ENCODE measurements around the gene BANF2.
"Not testable (repeated sequence)": the region's sequence is repeated elsewhere in the genome, so short reads cannot be mapped to it uniquely, and the experiment has no call there.

BANF2 gene

DNA sequence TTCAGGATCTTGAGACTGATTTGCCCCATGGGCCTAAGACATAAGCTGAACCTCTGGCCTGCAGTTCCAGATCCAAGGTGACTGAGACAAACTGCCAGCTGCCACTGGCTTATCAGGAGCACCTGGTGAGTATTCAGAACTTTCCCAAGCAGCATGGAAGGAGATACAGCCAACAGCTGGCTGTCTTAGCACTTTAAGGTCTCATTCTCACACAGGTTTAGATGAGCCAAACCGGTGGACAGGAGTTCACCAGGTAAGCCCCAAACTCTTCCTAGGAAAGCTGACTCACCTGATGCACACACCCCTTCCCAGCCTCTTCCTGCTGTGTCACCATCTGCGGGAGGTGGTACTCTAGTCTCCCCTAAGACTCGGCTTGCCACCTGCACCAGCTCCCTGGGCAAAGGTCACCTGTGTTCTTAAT lies at the start of gene BANF2:
Gene BANF2 (plus strand): TSS at position 36 of the 421 bp plus-strand sequence. CDS start 25,060 bp downstream, outside the sequence.
- DNase-seq = no peak

- no peak for DNase-seq
These were observed 49.3 kb upstream of the BANF2 start for GRCh38 chr20:17650301-17651128.

GRCh38 chr20:17651129-17651759 lies 48.5 kb upstream of the BANF2 start:
- DNase-seq = no peak

GRCh38 chr20:17651760-17652388 lies 47.9 kb upstream of the BANF2 start:
- DNase-seq = no peak

DNA sequence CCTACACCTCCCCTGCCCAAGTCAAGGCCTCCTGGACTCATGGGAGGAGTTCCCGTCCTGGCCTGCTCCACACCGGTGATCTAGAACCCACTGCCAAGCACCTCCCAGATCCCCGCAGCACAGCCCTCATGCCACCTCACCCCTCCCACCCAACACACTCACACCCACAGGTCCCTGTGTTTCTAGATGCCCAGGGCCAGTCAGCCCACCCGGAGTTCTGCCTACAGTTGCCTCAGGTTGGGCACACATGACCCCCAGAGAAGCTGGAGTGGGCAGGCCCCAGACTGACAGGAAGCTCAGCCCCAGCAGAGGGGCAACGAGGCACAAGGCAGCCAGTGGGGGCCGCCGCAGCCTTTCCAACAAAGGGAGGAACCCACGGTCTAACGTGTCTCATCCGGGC lies 47.4 kb upstream of the BANF2 start:
- no peak for DNase-seq

DNA sequence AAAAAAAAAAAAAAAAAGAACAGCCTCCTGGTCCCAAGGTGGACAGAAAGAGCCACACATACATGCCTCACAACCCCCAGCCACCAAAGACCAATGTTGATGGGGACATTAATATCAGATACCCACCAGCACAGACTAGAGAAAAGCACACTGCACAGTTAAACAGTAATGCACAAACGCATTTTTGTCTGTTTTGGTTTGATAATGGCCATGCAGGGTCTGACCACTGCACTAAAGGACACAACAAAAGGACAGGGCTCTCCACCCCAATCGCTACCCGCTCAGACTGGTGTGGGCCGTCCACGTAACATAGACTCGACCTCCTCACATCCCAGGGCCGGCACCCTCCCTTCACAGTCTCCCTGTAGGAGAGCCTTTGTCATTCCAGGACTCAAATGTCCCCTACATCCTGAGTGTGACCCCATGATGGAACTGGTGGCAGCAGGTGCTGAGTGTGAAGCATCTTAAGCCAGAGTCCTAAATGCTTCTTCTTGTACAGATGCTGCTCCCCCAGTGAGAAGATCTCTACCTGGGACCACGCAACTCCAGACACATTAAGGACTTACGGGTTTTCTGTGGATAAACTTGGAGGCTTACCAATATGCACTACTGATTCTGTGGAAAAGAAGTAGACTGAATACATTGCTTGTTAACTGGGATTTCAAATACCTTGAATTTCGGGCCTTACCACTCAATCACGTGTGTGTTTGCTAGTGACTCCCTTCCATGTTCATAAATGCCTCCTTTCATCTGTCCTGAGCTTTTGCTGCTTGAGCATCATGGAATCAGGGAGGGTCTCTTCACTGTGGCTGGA lies 45.7 kb upstream of the BANF2 start:
- no peak for DNase-seq

GRCh38 chr20:17654649-17655285 lies 45.0 kb upstream of the BANF2 start:
- no peak for DNase-seq

- no peak for DNase-seq
These were observed 44.5 kb upstream of the BANF2 start for GRCh38 chr20:17655286-17655651.

- no peak for DNase-seq
These were observed 43.8 kb upstream of the BANF2 start for GRCh38 chr20:17655865-17656479.

GRCh38 chr20:17657079-17657825 lies 42.5 kb upstream of the BANF2 start:
- DNase-seq = no peak

DNA sequence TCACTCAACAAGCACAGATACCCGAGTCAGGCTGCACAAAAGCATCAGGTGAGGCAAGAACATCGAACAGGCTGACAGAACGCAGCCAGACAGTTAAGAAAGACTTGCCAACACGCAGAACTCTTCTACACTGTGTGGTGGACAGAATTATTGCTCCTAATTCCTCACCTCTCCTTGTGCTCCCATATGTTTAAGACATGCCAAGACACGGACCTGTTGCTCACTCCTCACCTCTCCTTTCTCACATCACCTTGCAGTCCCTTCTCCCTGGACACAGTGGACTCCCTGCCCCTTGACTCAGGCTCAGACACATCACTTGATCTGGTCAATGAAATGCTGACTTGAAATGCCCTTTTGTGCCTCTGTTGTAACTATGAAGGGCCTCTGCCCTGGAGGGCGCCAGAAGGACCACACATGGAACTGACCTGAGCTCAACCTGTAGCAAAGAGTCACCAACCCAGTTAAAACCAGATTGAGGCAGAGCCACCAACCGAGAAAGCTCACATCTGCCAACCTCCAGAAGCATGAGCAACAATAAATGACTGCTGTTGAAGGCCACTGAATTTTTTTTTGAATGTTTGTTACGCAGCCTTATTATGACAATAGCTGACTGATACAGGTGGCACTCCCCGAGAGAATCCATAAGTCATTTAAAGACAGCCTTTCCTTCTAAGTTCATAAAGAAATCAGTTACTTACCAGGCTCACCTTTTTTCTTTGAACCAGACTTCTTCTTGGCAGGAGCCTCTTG lies 41.7 kb upstream of the BANF2 start:
- DNase-seq = no peak

DNA sequence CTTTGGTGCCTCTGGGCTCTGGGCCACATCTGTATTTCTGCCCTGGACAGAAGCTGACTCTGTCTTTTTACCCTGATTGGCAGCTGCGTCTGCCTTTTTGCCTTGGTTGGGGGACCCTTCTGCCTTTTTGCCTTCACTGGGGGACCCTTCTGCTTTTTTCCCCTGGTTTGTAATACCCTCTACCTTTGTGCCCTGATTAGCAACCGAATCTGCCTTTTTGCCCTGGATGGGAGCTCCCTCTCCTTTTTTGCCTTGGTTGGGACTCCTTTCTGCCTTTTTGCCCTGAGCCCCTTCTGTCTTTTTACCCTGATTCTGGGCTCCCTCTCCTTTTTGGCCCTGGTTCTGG lies 41.1 kb upstream of the BANF2 start:
- DNase-seq = no peak

DNA sequence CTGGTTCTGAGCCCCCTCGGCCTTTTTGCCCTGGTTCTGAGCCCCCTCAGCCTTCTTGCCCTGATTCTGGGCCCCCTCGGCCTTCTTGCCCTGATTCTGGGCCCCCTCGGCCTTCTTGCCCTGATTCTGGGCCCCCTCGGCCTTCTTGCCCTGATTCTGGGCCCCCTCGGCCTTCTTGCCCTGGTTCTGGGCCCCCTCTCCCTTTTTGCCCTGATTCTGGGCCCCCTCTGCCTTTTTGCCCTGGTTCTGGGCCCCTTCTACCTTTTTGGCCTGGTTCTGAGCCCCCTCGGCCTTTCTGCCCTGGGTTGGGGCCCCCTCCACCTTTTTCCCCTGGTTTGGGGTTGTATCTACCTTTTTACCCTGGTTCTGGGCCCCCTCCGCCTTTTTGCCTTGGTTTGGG lies 40.4 kb upstream of the BANF2 start:
- DNase-seq = not testable (repeated sequence)

DNA sequence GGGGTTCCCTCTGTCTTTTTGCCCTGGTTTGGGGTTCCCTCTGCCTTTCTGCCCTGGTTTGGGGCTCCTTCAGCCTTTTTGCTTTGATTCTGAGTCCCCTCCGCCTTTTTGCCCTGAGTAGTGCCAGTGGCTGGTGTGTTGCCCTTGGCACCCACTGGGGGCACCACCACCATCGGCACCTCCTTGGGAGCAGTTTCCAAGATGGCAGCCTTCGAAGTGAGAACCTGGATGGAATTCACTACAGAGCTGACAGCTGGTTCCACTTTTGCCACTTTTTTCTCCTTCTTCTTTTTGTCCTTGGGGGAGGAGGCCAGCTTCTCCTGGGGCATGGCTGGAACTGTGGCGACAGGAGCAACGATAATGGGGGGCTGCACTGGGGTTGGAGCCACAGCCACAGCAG lies 40.0 kb upstream of the BANF2 start:
- DNase-seq = no peak

DNA sequence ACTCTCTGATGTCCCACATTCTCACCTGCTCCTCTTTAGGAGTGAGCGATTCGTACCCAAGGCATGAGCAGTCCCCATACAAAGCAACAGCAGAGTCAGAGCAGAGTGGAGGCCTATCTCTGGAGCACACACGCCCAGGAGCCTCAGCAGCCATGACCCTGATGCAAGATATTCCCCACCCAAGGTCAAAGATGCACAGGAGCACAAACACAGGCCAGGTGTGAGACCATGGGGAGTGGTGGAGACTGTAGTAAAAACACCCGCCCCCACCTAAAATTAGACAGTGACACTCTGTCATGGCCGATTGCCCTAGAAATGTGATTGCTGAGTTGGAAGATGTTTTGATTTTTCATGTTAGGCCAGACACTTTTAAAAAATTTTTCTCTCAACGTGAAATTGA lies 39.1 kb upstream of the BANF2 start:
- DNase-seq = no peak

GRCh38 chr20:17661121-17661744 lies 38.5 kb upstream of the BANF2 start:
- DNase-seq = no peak

- DNase-seq = no peak
These were observed 37.3 kb upstream of the BANF2 start for GRCh38 chr20:17662333-17663039.

DNA sequence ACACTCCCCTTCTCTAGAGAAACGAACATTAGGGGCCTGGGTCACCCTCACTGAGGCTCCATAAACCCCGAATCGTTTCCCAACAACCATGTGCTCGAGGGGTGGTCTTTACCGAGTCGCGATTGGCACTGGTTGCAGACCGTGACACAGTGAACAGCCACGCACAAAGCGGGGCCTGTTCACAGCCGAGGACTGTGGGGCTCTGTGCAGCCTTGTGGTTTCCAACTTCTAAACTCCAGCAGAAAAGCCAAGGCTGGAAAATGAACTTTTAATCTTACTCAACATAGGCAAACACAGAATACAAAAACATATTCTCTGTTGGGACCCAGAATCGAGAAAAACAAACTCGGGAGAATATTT lies 36.7 kb upstream of the BANF2 start:
- no peak for DNase-seq

- DNase-seq = no peak
These were observed 36.3 kb upstream of the BANF2 start for GRCh38 chr20:17663486-17663885.

Data from CD4-positive, alpha-beta T cell treated with Interferon gamma for 1 hour (primary cell).